Esophagus muscularis mucosa (tissue), 3 donors: ENCODE results near the gene GCNT3.

Experiments
- CTCF ChIP-seq, 3 experiments: fragments of 200-600 bp in 2 of 3; fragments of 450-650 bp in 1 of 3; sonication (generic) in 2 of 3; IDR thresholded peaks; one replicate each; pipeline ENCODE4 v1.5.1; 2017 to 2019; ENCODE audit warnings: antibody characterized with exemption in 3 of 3, mild to moderate bottlenecking in 2 of 3, moderate library complexity in 1 of 3
- POLR2A ChIP-seq: fragments of 450-650 bp; IDR thresholded peaks from one replicate; pipeline ENCODE4 v1.6.1; 2017; ENCODE audit warnings: antibody characterized with exemption, moderate library complexity, mild to moderate bottlenecking, low read depth
- POLR2AphosphoS5 ChIP-seq, 2 donors: sonication (generic); formaldehyde crosslinking; IDR thresholded peaks; one replicate each; pipeline ENCODE4 v1.6.1; 2017; ENCODE audit warnings: antibody characterized with exemption in 2 of 2

DNA sequence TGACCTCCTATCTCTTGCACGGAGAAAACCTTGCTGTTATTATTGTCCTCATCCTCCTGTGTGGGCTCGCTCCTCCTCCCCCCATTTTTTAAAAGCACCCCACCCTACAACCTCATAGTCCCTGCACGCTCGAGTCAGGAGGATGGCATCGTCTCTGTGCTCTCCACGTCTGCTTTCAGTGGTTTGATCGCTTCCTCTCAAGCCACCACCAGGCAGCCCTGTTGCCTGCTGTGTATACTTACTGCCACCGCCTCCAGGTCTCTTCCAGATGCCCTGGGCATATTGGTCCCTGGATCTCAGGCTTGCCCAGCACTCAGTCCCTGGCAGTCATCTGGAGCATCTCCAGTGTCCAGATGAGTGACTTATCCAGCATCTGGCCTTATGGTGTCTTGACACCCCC lies 42.1 kb upstream of the GCNT3 start:
- TF ChIP-seq CTCF (IDR thresholded peaks at IDR 0.05) (no peak), POLR2A (no peak), POLR2AphosphoS5 (IDR thresholded peaks at IDR 0.05) (no peak)
